GM18498 (cell line): ENCODE data around the gene FBXW11.
"Not testable (repeated sequence)": the region's sequence is repeated elsewhere in the genome, so short reads cannot be mapped to it uniquely, and the experiment has no call there.

Experiments
- ATAC-seq: cut with Tn5 transposase; IDR thresholded peaks from one replicate; pipeline ENCODE4 v1.9.1; 2021; ENCODE audit warnings: mild to moderate bottlenecking, moderate library complexity; ENCODE audit not compliant: unreplicated experiment

Gene FBXW11

DNA sequence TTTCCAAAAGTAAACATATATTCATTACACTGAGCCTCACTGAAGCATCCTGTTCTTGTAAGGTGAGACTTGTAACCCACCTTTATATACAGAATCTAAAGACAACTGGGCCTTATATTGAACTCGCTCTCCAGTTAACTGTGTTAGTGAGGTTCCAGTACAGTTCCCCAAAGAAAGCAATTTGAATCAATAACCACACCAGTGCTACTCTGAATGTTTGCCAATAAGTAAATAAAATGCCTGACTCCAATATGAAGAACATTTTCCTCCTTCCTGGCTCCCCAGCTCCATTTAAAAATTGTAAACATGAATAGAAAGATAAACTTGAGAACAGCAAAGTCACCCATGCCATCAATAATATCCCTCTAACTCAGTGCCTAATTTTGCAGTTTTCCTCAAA is 50.1 kb downstream of the FBXW11 start:
- no peak for ATAC-seq

GRCh38 chr5:171955761-171956160 is 50.7 kb downstream of the FBXW11 start:
- ATAC-seq = no peak

GRCh38 chr5:171954721-171955120 is 51.7 kb downstream of the FBXW11 start:
- no peak for ATAC-seq

DNA sequence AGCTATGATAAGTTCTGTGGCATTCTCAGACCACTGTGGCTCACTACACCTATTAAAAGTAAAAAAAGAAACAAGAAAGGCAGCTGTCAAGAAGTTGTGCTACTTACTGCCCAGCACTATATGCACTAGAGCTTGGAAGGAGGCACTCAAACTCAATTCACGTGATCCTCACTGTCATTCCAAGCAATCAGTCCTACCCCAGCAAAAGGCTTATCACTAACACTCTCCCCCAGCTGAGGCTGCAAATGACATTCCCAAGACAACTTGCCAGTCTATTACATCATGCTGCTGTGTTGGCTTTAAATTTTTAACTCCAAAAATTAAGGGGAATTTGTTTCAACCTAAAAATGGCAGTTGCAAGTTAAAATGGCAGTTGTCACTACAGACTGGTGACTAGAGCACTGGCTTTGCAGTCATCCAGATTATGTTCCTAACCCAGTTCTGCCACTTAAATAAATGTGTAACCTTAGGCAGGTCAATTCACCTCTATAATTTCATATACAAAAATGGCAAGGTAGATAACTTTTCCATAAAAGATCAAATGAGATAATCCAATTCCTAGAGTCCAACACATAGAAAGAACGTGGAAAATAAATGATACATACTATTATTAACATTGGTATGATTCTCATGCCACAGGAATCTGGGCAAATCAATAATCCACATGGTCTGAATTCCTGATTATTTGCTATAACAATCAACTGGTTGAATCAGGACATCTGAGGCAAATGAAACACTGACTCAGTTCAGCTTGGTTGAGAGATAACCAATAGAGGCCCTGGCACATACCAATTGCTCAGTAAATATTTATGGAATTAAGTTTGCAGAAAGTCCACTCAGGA is 52.4 kb downstream of the FBXW11 start:
- ATAC-seq = no peak

- no peak for ATAC-seq
Observed at GRCh38 chr5:171952021-171952420, 54.4 kb downstream of the FBXW11 start.

GRCh38 chr5:171951218-171951617 is 55.2 kb downstream of the FBXW11 start:
- ATAC-seq = no peak

GRCh38 chr5:171946000-171946781 is 60.2 kb downstream of the FBXW11 start:
- ATAC-seq = no peak

DNA sequence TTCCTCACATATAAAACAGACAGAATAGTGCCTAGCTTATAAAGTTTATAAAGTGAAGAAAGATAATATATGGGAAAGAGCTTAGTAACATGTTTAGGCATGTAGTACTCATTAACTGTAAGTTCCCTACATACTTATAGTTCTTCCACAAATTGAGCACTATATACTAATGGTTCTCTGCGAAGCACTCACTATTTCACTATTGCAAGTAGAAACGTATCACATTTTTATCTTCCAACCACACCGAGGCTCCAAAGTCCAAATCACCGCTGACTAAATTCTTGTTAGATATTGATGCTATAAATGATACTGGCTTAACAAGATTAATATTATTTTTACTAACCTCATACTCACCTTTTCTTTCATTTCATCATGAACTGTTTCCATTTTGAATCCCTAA is 61.0 kb downstream of the FBXW11 start:
- no peak for ATAC-seq

DNA sequence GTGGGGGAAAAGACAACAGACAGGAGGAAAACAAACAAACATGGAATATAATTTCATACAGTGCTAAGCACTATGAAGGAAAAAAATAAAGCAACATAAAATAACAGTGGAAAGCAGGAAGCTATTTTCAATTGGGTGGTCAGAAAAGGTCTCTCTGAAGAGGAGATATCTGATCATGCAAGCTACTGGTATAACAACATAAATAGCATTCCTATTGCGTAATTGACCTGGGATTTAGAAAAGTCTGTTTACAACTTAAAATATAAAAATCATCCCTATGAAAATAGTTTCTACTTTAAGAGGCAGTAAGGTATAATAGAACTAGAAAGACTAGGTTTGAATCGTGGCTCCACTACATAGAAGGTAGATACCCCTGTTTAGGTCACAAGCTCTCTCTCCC is 61.4 kb downstream of the FBXW11 start:
- no peak for ATAC-seq

GRCh38 chr5:171942112-171942516 is 64.3 kb downstream of the FBXW11 start:
- not testable (repeated sequence) for ATAC-seq

DNA sequence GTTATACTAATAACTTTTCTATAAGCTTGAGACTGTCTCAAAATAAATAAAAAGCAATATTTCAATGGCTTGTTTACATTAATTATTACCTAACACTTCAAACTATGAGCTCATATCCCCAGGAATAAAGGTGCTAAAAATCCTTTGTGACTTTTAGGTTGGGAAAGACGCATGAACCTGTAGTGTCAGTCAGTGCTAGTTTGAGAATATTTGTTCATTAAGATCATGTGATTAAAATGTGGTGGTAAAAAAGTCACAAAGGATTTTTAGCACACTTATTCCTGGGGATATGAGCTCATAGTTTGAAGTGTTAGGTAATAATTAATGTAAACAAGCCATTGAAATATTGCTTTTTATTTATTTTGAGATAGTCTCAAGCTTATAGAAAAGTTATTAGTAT is 64.8 kb downstream of the FBXW11 start:
- not testable (repeated sequence) for ATAC-seq

- ATAC-seq = not testable (repeated sequence)
Observed at GRCh38 chr5:171941275-171941674, 65.2 kb downstream of the FBXW11 start.

- no peak for ATAC-seq
Observed at GRCh38 chr5:171939951-171940350, 66.5 kb downstream of the FBXW11 start.

- no peak for ATAC-seq
Observed at GRCh38 chr5:171938358-171938757, 68.1 kb downstream of the FBXW11 start.

GRCh38 chr5:171937351-171937750 is 69.1 kb downstream of the FBXW11 start:
- no peak for ATAC-seq

DNA sequence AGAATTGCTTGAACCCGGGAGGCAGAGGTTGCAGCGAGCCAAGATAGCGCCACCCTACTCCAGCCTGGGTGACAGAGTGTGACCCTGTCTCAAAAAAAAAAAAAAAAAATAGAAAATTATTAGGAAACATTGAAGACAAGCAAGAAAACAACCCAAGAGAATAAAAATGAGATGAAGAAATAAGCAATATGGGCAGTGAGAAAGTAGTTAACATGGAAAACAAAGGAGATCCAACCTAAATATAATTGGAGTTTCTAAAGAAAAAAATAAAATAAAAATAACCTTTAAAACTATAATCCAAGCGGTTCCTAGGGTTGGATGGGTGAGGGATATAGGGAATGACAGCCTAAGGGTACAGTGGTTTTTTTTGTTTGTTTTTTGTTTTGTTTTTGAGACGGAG is 71.9 kb downstream of the FBXW11 start:
- ATAC-seq = no peak

- no peak for ATAC-seq
Observed at GRCh38 chr5:171931163-171931562, 75.3 kb downstream of the FBXW11 start.

GRCh38 chr5:171927345-171927941 is 79.0 kb downstream of the FBXW11 start:
- no peak for ATAC-seq

- ATAC-seq = peak; percentile 86
Observed at GRCh38 chr5:171926311-171926710, 80.1 kb downstream of the FBXW11 start.

DNA sequence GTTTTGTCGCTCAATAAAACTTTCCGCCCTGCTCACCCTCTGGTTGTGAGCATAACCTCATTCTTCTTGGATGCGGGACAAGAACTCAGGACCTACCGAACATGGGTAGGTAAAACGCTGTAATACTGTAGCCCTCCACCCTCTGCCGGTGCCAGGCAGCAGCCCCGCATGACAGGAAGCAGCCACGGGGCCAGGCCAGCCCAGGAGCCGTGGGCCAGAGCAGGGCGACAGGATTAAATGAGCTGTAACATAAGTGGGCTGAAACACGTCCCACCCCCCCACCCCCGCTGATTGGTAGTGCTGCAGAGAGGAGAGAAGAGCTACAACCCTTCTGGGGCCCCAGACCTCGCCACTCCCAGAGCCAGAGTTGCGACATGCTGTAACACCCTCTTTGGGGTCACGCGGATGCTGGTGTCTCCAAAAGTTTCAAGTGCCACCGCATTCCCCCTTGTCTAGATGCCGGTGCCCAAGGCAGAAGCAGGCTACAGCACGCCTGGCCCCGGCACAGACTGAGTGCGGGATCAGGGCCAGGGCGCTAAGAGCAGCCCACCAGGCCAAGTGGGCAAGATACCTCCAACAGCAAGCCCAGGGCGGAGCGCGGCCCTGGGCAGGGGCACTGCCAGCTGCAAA is 81.8 kb downstream of the FBXW11 start:
- no peak for ATAC-seq

DNA sequence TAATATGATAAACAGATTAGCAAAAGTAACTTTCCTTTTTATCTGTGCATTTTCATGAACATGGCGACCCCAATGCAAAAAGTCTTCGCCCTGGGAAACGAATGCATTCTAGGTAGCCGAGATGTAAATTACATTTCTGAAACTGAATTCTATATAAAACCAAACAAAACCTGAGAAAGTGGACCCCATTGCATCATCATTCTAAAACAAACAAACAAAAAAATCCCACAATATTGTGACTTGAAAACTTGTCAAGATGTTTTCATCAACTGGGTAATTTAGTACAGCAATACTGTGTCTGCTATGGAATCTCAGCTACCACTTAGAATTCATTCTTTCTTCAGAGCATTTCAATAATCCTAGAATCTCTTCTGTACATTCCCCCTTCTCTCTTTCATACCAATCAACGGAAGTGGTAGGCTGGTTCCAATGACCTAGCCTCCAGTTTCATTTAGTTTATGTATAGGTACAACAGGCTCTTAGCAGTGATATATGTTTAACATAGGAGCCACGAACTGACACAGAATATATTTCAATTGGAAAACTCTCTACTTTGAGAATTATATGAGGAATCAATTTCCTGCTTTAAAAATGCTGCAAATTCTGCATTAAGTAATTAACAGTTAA is 85.6 kb downstream of the FBXW11 start:
- no peak for ATAC-seq
